Fibroblast of skin of right quadriceps (primary cell): ENCODE data around the gene ARNT2.

ENCODE experiments used
- DNase-seq: peaks from one replicate; pipeline ENCODE4 v3.0.0-alpha.2; 2013

The ARNT2 gene

GRCh38 chr15:80560601-80561400 lies 156.6 kb downstream of the ARNT2 start:
- no peak for DNase-seq

GRCh38 chr15:80561500-80561899 lies 157.3 kb downstream of the ARNT2 start:
- DNase-seq, result no peak

- DNase-seq, result no peak
These were observed 157.9 kb downstream of the ARNT2 start for GRCh38 chr15:80562033-80562432.

- no peak for DNase-seq
These were observed 158.7 kb downstream of the ARNT2 start for GRCh38 chr15:80562846-80563245.

- no peak for DNase-seq
These were observed 159.3 kb downstream of the ARNT2 start for GRCh38 chr15:80563372-80563997.

DNA sequence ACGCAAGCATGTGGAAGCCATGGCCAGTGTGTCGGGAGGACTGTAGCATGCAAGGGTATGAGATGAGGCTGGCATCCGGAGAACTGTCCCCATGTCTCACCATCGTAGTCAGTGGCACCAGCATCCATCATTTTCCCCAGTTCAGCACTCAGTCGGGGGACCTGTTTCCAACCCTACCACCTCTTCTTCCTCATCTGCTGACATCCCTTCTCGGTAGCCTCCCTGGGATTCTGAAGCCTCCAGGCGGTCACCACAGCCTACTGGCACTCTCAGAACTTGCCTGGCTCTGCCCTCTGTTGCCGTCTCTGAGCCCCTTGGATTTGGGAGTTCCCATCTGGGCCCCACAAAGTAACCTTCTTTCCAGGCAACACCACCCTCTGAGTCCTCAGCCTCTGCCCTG lies 159.9 kb downstream of the ARNT2 start:
- DNase-seq, result no peak

- no peak for DNase-seq
These were observed 161.2 kb downstream of the ARNT2 start for GRCh38 chr15:80565398-80565797.

DNA sequence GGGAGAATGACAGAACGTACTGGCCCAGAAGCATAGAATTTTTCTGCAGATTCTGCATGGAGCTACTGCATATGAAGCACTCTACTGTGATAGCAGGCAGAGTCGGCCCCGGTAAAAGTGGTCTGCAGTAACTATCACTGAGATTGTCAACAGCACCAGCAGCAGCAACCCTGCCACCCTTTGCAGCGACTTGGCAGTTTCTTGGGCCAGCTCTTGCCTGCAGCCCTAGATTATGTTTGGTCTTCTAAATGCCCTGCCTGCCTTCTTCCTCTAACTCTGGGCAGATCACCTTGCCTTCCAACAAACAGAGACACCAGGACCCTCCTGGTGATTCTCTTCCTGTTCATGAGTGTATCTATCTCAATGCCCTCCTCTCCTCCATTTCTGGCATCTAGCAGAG lies 161.8 kb downstream of the ARNT2 start:
- no peak for DNase-seq

- peak; percentile 85 for DNase-seq
These were observed 163.6 kb downstream of the ARNT2 start for GRCh38 chr15:80567721-80568157.

DNA sequence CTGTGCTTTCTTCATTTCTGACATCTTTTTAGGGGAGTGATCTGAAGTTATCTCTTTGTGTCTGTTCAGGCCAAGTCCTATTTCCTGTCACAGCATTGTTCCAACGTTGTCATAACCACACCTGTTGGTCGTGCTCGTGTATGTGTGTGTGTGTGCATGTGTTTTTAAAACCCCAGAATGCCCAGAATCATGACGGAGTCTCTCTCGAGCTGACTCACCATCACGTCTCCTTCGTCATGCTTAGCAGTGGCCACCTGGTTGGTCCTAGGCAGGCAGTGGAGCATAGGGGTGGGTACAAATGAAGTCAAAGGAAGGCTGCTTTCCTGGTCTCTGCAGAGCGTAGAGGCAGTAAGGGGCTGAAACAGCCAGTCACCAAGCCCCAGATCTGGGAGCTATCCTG lies 164.1 kb downstream of the ARNT2 start:
- DNase-seq, result no peak

DNA sequence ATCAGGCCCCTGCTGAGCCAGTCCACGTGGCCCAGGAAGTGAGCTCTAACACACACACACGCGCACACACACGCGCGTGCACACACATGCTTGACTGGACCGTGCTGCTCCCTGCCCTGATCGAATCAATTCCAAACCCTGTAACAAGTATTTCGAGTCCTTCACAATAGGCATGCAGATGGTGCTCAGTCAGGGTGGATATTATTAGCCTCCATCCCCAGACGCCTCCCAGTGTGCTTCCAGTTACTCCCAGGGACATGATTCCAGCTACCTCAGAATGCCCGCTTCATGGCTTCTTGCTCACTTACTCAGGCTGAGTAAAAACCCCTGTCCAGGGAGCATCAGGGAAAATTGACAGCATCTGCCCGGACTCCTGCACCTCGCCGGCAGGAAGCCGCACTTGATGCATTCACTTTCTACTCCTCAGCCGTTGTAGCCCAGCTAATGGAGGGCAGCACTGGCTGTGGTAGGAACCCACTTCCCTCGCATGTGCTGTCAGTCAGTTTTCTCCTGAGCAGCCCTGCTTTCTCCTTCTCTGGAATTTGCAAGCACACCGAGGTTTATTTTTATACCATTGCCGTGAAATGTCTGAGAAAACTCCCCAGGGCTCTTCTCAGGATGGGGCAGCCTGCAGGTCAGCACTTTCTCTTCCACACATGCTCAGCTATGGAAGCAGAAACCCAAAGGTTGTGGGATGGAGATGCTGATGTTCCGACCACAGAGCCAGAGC lies 164.9 kb downstream of the ARNT2 start:
- no peak for DNase-seq

DNA sequence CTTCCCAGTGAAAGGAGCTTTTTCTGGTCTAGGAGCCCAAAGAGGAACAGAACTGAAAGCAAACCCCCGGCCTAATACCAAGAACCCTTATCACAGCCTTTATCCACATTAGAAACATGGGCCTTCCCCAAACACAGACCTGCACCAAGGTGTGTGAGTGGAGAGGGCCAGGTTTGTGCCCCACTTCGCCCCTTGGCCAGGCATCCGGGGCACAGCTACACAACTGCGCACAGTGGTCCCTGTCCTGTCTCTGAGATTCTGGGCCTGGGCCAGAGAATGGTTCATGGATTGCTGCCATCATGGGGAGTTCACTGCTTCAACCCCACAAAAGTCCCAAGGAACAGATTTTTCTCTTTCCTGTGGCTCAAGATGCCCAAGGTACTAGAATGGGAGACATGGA lies 165.5 kb downstream of the ARNT2 start:
- DNase-seq, result no peak

DNA sequence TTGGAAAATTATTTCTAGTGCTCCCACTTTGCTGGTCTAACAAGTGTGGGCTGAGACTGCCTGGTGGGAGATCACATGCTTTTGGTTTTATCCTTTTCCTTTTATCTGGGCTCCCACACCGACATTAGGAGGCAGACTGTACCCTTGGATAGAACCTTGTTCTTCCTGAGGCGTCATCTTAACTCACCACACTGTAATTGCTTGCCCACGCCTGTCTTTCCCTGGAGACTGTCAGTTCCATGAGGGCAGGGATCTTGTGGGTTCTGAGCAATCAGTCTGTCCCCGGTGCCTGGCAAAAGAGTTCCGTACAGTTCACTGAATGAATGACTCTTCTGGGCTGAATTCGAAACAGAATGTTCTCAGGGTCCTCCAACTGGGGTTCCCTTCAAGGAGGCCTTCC lies 166.4 kb downstream of the ARNT2 start:
- DNase-seq, result no peak

DNA sequence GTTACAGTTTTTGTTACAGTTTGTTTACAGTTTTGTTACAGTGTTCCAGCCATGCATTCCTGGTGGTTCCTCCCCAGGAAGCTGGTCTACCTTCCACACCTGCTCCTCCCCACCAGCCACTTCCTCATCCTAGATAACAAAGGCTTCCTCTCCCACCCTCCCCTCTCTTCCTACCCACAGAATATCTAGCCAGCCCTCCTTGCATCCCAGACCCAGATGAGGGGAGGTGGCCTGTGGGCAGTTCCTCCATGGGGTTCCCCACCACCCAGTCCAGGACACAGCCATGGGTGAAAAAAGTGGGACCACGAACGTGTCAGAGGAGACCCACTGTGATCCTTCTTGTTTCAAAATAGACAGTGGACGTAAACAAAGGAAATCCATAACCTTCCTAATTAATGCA lies 168.2 kb downstream of the ARNT2 start:
- no peak for DNase-seq

GRCh38 chr15:80573606-80574005 lies 169.4 kb downstream of the ARNT2 start:
- no peak for DNase-seq

DNA sequence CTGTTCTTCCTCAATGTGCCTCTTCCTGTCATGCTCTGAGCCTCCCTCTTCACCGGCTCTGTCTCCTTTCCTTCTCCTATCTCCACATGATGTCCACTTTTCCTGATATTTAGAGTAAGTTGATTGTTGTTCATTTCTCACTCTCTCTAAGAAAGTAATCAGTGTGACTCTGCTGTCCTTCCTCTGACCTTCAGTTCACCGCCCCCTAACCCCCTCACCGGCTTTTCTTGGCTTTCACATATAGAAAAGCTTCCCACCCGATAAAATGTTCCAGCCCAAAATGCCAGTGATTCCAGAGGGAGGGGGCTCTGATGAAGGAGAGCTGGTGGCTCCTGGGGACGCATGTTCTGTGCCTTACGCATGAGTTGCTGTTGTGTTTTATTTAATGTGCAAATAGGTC lies 170.4 kb downstream of the ARNT2 start:
- no peak for DNase-seq

DNA sequence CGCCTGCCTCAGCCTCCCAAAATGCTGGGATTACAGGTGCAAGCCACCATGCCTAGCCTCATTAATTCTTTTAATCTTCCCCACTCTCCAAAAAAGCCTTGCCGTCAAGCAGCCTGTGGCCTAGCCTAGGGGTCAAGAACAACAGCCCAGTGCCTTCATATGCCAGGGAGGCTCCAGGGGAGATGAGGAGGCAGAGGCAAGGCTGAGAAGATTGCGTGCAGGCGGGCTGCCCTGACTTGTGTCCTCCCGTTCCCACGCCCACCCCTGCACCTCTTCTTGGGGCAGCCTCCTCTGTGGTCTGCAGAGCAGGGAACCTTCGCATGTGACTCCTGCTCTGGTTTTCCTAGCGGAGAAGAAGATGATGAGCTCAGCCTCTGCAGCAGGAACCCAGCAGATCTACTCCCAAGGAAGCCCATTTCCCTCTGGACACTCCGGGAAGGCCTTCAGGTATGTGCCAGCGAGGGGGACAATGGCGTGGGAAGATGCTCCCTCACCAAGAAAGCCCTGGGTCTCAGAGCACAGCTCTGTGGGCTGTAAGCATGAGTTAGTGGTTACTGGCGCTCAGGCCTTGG lies 172.4 kb downstream of the ARNT2 start:
- DNase-seq, result no peak

GRCh38 chr15:80577552-80578205 lies 173.5 kb downstream of the ARNT2 start:
- DNase-seq, result no peak

DNA sequence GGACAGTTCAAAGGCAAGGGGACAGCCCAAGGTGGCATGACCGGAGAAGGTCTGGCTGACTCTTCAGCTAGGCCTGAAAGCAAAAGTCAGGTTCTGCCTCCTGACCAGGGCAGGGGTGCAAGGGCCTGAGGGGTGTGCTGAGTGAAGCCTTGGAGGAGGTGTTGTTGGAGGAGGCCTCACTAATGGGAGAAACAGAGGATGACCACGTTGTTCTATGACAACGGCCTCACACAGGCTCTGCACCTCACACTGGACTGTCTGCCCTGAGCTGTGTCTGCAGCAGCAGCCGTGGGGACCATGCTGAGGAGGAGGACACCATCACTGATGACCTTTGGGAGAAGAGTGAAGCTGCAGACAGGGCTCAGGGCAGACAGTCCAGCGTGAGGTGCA lies 174.0 kb downstream of the ARNT2 start:
- no peak for DNase-seq

DNA sequence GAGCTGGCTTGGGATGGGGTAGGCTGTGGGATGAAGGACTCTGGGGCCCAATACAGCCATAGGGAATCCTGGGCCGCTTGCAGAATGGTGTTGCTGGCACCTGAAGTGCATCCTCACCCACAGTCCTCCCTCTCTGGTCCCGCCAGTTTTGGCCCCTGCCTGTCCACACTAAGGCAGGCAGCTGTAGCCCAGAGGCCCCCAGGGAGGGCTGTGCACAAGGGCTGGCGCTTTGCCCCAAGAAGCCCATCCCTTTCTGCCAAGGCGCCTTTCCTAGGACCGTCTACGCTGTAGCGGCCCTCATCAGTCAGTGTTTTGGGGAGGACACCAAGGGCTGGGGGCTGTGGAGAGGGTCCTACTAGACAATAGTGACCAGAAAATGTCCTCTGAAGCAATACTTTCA lies 174.7 kb downstream of the ARNT2 start:
- no peak for DNase-seq

GRCh38 chr15:80579611-80580010 lies 175.4 kb downstream of the ARNT2 start:
- no peak for DNase-seq

GRCh38 chr15:80580106-80580505 lies 175.9 kb downstream of the ARNT2 start:
- DNase-seq, result peak; percentile 83
